HG03025 (cell line): ENCODE data around the gene TMEM169.

Experiments
- ATAC-seq: cut with Tn5 transposase; IDR thresholded peaks from one replicate; pipeline ENCODE4 v1.9.1; 2021; ENCODE audit warnings: mild to moderate bottlenecking, moderate library complexity; ENCODE audit not compliant: unreplicated experiment, low FRiP score

TMEM169 gene

DNA sequence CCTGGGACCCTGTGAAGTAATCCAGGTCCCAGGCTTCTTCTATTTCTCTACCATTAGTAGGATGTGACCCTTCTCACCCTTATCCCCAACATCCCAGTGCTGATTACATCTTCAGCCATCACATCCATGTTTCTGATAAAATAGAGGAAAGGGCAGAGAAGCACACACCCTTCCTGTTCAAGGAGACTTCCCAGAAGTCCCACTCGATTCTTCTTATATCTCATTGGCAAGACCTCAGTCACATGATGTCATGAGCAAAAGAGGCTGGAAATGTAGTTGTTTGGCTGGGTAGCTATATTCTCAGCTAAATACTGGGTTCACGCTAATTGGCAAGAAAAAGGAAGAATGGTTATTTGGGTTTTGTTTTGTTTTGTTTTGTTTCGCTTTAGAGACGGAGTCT lies 19.4 kb downstream of the TMEM169 start:
- no peak for ATAC-seq

DNA sequence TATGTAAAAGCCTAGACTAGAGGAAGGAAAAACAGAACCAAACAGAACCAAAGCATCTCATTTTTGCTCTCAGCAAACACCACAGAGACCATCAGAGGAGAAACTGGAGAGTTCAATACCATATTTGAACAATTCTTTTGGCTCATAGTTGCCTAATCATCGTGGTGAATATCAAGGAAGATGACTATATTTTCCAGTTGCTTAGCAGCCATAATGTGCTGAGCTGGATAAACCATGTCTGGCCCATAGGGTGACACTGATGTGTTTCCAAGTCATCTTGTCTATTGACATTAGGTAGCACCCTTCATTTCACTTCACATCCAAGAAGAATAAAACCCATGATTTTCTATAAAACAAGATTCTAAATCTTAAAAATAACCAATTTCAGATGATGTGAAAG lies 21.5 kb downstream of the TMEM169 start:
- ATAC-seq, result no peak

DNA sequence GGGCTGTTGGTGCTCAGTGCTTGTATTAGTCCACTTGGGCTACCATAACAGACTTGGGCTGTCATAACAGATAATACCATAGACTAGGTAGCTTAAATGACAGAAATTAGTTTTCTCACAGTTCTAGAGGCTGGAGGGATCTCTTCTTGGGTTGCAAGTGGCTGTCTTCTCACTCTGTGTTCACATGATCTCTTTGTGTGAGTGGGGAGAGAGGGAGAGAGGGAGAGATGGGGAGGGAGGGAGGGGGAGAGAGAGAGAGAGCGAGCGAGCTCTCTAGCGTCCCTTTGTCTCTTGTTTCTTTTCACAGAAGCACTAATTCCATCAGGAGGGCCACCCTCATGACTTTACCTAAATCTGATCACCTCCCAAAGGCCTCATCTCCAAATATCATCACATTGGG lies 23.0 kb downstream of the TMEM169 start:
- ATAC-seq, result no peak

DNA sequence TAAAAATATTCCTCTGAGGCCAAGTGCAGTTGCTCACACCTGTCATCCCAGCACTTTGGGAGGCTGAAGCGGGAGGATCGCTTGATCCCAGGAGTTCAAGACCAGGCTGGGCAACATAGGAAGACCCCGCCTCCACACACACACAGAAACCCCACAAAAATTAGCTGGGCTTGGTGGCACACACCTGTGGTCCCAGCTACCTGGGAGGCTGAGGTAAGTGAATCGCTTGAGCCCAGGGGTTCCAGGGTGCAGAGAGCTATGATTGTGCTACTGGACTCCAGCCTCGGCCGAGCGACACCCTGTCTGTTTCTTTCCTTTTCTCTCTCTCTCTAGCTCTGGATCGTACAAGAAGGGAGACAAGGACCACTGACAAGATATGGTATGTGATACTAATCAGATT lies 25.6 kb downstream of the TMEM169 start:
- no peak for ATAC-seq

DNA sequence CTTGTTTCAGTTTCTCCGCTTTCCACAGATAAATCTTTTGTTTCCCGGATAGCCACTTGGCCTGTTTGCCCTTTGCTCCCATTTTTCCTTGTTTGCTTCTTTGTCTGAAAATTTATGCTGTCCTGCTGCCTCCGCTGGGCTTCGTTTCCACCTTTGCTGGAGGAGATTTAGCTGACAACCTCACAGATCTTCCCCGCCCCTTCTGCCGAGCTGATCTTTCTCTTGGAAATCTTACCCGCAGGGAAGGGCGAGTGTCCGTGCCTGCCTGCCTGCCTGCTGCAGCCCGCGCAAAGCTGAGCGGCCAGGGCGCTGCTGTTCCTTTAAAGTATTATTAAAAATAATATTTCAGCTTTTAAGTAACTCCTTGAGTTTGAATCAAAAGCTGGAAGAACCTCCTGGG lies 26.0 kb downstream of the TMEM169 start:
- no peak for ATAC-seq

DNA sequence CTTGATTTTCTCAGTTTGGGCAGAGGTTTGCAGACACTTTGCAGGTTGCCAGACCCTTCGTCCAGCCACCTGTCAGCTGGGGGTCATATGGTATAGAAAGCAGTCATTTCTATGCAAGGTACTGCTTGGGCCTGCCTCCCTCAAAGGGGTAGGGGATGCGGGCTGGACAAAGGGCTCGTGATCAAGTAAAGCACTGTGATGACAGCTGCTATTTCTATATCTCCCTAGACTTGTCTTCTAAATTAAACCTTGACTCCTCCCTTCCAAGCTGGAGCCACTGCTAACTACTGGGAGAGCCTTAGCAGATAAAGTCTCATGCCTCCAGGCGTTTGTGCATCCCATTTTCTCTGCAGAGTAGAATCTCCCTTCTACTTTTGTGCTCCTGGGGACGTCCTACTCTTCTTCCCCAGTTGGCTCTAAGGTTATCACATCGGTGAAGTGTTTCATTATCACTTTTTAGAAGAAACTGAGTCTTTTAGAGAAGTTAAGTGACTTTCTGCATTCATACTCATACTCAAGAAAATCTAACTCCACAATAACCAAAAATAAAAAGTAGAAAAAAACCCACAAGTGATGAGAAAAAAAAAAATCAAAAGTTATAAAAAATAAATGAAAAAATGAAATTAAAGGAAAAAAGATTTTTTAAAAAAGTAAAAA lies 26.7 kb downstream of the TMEM169 start:
- ATAC-seq, result no peak

DNA sequence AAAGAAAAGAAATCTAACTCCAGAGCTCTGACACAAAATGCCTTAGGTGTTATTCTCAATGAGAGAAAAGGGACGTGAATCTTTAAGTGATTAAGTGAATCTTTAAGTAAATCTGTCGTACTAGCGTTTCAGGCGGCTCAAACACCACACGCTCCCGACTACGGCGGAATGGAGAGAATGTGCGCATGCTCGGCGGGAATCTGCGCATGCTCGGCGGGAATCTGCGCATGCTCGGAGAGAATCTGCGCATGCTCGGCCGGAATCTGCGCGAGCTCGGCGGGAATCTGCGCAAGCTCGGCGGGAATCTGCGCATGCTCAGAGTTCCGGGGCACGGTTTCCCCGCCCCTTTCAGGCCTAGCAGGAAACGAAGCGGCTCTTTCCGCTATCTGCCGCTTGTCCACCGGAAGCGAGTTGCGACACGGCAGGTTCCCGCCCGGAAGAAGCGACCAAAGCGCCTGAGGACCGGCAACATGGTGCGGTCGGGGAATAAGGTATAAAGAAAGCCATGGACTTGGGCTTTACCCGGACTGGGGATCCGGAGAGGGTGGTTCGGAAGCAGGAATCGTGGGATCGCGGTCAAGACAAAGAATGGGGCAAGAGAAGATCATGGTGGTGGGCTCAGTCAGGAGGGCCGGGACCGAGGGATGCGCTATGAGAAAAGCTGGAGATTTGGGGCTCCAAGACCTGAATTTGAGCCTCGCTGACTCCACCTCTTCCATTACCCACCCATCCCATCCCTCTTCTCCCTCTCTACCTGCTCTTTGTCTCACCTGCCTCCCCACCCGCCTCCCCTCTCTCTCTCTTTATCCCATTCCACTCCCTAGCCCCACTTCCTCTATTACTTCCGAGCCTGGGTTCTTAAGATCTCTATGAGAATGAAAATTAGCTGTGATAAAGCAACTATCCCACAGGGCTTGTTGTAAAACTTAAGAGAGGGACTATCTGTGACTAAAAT lies 27.5 kb downstream of the TMEM169 start, which contains the start of gene XRCC5:
Gene XRCC5, plus strand, starts transcription at position 382 of the 955 bp plus-strand sequence. Its CDS starts 89 bp downstream, at position 471.
- ATAC-seq, result peak; percentile 56

DNA sequence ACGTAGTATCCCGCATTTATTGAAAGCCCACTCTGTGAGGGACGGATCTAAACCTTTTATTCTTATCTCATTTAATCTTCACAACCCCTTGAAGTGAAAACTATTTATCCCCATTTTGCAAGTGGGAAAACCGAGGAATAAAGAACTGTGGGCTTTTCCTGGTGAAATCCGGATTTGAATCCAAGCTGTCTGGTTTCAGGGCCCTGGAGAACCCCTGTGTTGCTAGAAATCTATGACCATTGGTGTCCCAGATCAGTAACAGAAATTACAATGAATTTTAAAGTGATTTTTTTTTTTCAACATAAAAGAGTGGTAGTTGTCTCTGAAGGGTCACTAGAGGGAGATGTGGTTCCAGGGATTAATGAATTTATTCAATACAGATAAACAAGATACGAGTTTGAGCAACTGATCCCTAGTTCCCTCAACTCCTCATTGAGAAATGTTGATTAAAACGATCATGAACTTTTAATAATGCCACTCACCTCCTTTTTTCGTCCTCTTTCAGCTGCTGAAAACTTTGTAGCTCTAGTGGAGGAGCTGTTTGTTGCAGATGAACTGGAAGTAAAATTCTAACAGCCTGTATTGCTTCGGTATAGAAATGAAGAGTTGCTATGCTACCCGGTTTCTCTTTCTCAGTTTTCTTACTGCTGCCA lies 28.4 kb downstream of the TMEM169 start:
- no peak for ATAC-seq

DNA sequence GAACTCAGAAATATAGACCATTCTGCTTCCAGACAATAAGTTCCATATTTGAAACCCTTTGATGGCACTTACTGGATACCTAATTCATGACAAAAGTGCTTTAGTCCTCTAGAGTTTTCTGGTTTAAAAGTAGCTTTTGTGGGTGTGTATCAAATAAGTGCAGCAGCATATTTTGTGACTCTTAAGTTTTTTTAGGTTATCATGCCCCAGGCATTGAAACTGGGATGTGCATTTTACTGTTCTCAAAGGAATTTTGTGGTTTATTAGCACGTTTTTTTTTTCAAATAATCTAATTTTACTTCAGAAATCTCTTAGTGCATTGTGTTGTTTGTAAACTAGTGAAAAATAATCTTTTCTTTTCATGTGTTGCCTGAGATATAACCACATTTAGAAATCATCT lies 28.9 kb downstream of the TMEM169 start:
- no peak for ATAC-seq

DNA sequence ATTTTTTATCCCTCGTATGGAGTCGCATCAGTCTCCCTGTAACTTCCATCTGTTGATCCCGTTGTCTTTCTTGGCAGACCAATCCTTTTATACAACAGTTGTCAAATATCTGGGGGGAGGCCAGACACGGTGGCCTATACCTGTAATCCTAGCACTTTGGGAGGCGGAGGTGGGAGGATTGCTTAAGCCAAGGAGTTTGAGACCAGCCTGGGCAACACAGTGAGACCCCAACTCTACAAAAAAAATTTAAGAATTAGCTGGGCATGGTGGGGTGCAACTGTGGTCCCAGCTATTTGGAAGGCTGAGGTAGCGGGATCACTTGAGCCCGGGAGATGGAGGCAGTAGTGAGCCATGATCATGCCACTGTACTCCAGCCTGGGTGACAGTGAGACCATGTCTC lies 29.4 kb downstream of the TMEM169 start:
- ATAC-seq, result no peak

DNA sequence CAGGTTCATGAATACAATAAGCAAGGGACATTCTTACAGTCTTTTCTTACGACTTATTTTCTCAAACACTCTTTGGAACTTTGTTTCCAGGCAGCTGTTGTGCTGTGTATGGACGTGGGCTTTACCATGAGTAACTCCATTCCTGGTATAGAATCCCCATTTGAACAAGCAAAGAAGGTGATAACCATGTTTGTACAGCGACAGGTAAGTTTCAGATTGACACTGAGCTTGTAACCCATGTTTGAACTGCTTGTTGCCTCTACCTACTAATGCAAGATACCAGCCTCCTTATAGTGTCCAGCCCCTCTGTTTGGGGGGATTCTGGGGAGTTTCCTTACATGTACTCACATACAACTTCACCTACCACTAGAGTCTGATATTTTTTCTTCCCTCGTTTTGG lies 31.2 kb downstream of the TMEM169 start:
- no peak for ATAC-seq

DNA sequence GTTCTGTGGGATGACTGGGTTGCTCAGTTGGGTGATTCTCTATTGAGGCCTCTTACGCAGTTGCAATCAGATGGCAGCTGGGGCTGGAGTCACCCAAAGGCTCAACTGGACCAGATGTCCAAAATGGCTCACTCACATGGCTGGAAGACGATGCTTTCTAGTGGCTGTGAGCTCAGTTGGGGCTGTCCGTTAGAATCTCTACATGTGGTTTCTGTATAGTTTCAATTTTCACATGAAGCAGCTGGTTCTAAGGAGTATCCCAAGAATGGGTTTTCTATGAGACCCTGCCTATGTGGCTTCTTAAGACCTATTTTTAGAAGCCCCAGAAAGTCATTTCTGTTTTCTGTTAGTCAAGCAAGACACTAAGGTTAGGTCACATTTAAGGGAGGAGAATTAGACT lies 31.9 kb downstream of the TMEM169 start:
- peak; percentile 71 for ATAC-seq

DNA sequence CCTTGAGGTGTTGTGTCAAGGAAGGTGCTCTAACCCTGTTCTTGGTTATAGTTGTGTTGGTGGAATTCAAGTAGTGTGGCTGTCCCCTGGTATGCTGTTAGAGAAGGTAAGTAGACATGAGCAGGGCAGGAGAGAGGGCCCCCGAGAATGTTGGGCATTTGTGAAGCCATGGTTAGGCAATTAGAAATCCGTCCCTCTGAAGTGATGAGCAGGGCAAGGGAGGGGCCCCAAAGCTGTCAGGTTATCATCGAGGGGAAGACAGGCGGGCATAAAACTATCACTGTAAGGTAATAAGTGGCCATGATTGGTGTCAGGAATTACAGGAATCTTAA lies 32.6 kb downstream of the TMEM169 start:
- no peak for ATAC-seq

DNA sequence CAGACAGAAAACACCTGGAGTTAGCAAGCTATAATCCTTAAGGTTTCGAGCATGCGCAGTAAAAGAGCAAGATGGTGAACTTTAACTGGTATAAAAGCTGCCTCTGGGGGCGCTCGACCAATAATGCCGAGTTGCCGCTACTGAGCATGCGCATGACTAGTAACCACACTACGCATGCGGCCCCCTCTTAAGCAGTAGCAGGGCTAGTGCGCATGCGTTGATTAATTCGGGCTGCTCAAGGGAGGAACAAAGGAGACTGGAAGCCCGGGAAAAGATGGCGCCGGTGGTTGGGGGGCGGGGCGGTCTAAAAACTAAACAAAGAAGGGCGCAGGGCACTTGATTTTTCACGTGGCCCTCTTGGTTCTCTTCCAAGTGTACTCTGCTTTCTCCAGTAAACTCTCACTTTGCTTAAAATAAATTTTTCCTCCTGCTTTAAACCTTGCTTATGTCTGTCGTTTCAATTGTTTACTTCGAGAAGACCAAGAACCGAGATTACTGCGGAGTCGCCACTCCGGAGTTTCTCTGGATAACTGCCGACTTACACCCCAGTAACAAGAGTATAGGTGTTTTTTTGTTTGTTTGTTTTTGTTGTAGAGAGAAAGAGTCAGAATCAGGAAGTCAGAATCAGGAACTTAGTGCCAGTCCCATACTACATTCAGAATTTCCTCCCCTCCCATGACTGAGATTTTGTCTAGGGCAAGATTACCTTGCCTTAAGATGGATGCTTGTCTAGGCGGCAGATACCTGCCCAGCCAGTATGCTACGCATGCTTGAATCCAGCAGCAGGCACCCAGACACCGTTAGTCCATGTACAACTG lies 33.2 kb downstream of the TMEM169 start:
- peak; percentile 40 for ATAC-seq

DNA sequence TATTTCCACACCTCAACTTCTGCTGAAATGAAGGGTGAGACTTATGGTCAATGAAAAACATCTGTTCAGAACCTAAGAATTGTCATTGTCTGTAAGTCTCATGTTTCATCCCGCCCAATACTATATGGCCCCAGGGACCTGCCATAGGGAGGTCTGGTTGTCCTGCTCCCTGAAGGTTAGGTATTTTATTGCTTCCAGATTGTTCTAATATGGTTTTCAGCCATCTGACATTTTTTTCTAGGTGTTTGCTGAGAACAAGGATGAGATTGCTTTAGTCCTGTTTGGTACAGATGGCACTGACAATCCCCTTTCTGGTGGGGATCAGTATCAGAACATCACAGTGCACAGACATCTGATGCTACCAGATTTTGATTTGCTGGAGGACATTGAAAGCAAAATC lies 34.7 kb downstream of the TMEM169 start:
- ATAC-seq, result no peak

DNA sequence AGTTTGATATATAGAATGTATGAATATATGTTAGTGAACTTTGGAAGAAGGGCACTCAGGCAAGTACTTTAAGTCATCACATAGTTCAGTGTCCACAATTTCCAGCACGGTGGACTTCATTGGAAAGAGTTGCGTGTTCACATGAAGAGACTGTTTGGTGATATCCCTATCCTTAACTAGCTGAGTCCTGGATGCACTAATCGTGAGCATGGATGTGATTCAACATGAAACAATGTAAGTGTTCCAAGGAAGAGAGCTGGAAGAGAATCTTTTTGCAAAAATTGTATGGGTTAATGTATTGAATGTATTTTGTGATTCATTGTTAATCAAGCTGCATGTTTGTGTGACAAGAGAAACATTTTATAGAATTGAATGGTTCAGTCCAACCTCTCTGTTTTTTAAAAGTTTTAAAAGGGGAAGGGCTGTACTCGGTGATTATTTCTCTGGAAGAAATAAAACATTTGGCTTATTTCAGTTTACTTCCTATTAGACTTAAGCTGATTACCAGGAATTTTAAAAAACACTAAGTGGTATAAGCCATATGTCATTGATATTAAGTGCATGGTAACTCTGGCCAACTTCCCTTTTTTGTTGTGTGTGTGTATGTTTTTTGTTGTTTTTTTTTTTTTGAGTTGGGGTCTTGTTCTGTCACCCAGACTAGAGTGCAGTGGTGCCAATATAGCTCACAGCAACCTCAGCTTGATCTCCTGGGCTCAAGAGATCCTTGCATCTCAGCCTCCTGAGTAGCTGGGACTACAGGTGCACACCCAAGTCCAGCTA lies 36.0 kb downstream of the TMEM169 start:
- no peak for ATAC-seq

DNA sequence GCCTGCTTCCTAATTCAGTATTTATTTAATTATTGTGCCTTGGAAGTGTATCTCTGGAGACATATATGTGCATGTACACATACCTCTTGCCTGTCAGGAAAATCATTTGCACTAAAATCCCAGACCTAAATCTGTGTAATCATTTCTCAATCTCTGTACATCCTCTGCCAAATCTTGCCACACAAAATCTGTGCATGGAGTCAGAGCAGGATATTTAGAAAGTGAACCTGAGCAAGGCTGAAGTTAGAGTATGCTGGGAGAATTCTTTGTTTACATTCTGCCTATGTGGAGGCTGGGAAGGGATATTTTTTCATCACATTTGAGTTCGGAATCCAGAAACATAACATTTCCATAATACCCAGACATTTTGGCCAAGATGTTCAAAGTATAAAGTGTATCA lies 36.8 kb downstream of the TMEM169 start:
- ATAC-seq, result no peak

DNA sequence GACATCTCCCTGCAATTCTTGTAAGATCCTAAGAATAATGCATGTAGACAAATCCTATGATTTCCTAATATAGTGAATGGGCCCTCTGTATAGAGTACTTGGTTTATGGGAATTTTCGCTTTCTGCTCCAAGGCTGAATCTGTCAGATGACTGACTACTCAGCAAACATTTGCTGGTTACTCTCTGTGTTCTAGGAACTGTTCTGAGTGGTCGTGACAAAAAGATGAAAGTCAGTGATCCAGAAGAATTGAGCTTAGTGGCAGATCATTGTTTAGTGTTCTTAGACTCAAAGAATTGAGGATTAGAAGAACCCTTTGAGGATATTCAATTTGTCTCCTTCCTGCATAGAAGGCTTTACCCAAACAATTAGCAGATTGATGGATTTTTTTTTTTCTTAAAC lies 37.4 kb downstream of the TMEM169 start:
- no peak for ATAC-seq

DNA sequence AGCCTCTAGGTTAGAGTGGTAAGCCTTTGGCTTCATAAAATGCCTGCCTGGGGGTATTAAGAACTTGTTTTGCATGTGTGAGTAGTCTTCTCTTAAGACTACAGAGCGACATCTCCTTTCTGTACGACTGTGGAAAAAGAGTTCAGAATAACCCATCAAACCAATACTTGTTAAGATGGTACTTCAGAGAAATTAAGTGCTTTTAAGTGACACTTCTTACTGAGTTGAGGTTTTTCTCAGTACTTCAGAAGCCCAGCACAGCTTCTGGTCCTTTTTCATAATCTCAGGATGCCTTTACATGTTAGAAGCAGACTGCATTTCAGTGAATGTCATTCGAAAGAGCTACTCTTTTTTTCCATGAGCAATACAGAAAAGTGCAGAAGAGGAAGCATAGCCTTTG lies 38.3 kb downstream of the TMEM169 start:
- ATAC-seq, result no peak

DNA sequence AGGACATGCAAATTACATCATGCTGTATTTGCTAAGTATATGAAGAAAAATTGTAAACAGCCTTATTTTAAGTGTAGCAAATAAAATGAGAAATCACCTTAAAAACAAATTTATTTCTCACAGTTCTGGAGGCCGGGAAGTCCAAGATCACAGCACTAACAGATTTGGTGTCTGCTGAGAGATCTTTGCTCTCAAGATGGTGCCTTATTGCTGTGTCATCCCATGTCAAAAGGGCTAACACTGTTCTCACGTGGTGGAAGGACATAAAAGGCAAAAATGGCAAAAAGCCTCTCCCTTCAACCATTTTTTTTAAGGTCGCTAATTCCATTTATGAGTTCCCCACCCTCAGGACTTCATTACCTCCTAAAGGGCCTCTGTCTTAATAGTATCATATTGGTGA lies 39.5 kb downstream of the TMEM169 start:
- no peak for ATAC-seq
